GM12872 (cell line): ENCODE data around the gene RNGTT.

Experiments
- TF ChIP-seq, protein P1 (sequence below): IDR thresholded peaks from 3 replicates; pipeline ENCODE4 v1.5.1; 2011; ENCODE audit warnings: low read depth, mild to moderate bottlenecking, low read length, moderate library complexity; ENCODE audit not compliant: insufficient read depth

Gene RNGTT

DNA sequence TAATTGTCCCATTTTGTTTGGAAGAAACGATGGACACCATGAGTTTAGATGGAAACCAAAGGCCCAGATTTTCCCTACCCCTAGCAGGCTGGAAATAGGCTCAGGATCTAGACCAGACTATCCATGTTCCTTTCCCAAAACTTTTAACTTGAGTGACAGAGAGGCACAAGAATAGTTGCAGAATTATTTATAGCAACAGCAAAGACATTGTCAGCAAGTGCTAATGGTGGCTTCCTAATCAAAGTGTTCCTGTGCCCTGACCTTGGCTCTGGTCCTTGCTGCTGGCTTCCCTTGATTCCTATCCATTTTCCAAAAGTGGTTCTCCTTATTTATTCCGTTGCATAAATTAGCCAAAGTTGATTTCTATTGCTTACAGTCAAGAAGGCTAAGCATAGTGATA is 103.1 kb downstream of the RNGTT start:
- TF ChIP-seq, protein P1, sequence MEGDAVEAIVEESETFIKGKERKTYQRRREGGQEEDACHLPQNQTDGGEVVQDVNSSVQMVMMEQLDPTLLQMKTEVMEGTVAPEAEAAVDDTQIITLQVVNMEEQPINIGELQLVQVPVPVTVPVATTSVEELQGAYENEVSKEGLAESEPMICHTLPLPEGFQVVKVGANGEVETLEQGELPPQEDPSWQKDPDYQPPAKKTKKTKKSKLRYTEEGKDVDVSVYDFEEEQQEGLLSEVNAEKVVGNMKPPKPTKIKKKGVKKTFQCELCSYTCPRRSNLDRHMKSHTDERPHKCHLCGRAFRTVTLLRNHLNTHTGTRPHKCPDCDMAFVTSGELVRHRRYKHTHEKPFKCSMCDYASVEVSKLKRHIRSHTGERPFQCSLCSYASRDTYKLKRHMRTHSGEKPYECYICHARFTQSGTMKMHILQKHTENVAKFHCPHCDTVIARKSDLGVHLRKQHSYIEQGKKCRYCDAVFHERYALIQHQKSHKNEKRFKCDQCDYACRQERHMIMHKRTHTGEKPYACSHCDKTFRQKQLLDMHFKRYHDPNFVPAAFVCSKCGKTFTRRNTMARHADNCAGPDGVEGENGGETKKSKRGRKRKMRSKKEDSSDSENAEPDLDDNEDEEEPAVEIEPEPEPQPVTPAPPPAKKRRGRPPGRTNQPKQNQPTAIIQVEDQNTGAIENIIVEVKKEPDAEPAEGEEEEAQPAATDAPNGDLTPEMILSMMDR, result no peak

DNA sequence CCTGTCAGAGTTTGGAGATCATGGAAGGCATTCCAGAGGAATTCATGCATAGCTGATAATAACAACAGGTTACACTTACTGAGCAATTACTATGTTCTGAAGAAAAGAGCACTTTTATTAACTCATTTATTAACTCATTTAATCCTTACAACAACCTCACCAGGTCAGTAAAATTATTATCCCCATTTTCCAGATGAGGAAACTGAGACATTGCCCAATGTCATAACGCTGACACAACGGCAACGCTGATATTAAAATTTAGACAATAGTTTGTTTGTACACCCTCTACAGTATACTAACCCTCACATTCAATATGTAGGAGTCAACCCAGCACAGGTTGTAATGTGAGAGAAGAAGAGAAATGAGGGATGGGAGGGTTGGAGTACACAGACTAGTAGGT is 105.0 kb downstream of the RNGTT start:
- TF ChIP-seq, protein P1, result no peak

DNA sequence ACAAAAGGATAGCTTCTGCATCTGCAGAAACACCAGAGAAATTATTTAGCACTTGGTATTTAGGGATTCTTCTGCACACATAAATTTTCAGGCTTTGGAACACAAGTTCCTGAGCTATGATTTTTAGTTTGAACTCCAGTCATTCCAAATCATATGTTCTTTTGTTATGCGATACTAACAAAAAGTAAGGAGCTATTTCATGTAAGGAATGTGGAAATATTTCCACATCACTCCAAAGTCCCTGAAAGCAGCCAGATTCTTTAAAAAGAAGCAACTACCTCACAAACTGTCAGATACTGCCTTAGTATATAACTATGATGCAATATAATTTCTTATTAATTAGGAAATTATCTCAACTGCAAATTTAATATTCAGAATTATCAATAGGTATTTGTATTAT is 106.9 kb downstream of the RNGTT start:
- TF ChIP-seq, protein P1, result no peak

DNA sequence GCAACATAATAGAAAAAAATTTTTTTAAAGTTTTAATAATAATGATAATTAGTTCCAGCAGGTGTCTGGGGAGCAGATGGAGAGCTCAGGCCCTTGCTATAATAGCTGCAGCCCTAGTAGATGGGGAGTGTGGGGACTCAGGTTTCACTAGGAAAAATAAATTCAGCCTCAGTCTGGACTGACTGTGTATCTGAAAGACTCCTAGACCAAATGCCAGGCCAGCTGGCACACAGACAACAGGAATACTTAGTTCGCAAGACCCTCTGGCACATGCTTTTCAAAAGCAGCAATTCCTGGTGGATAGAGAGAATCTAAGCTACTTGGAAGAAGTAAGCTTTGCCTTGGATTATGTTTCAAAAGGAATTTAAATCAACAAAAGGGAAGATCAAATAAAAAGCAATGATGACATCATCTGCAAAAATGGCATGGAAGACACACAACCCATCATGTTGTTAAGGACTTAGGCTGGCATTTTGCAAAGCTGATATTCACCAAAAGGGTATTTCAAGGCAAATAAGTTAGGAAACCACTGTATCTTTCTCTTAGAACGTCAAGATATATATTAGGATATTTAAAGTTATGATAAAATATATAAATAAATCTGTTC is 107.8 kb downstream of the RNGTT start:
- TF ChIP-seq, protein P1, result no peak

DNA sequence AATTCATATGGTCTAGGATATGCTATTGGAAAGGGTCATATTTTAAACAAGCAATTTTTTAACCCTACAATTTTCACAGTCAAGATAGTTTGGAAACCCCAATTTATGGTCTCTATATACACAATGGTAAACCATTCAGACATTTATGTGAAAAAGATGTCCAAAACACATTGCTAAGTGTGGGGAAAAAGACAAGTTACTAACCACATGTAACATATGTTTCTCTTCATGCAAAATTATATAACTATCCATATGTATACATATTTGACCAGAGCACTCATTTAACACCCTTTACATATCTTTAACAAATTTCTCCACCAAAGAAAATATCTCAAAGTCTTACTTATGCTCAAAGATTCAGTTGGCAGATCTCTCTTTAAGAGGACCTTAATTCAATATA is 110.6 kb downstream of the RNGTT start:
- TF ChIP-seq, protein P1, result no peak

DNA sequence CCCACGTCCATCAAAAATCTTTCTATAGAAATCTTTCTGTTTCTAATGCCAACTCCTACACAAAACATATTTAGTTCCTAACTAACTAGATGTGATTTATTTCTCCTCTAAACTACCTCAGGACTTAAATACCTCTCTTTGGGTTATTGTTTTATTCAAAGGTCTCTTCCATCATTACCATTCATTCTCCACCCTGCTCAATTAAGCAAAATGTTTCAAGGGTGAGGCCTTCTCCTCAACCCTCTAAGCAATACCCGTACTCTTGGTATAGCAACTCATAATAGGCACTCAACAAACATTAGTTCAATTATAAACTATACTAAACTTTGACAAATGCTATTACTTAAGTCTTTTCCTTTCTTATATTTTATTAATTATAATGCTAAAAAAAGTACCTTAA is 111.4 kb downstream of the RNGTT start:
- TF ChIP-seq, protein P1, result no peak

DNA sequence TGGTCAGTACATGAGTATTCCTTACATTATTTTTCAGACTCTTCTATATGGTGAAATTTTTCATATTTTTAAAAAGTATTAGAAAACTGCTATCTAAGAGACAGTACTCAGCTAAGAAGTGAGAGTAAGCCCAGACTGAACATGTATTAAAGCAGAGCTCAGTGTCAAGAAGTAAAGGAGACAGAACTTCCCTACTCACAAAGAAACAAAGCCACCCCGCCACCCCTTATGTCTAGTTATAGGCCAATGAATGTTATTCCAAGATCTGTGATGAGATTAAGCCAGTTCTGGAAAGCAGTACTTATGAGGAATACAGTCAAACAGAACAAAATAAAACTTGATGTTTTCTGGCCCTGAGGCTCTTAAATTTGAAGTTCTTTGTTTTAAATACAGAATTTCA is 114.5 kb downstream of the RNGTT start:
- TF ChIP-seq, protein P1, result no peak
